Measurements from ENCODE around the gene PITPNC1.
"Not testable (repeated sequence)": the region's sequence is repeated elsewhere in the genome, so short reads cannot be mapped to it uniquely, and the experiment has no call there.

Gene PITPNC1

GRCh38 chr17:67557921-67558320 is 180.8 kb downstream of the PITPNC1 start:
- DNase-seq = no peak

DNA sequence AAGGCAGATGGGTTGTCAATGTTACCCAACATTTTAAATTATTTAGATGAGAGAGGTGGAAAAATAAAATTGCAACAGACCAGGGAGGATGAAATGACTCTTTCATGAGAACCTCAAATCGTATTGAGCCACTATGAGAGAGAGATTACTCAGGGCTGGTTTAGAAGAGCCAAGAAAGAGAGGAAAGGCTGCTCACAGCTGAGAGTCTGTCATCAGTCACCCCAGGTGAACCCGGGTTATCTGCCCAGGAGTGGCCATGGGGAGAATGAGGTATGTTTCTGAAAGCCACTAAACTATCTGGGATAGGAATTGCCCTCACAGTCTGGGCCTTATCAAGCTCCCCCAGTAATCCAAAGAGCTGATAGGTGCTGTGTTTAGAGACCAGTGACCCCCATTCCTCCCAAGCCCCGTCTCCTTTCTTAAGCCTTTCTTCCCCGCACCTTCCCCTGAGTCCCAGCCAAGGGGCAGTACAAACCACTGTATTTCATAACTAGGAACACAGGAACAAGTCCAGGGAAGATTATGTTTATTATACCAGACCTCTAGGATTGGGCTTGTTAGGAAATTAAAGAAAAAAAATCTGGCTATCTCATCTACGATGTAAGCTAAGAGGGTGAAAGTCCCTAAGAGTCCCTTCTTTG is 181.8 kb downstream of the PITPNC1 start:
- no peak for DNase-seq

GRCh38 chr17:67559381-67559966 is 182.4 kb downstream of the PITPNC1 start:
- no peak for DNase-seq

DNA sequence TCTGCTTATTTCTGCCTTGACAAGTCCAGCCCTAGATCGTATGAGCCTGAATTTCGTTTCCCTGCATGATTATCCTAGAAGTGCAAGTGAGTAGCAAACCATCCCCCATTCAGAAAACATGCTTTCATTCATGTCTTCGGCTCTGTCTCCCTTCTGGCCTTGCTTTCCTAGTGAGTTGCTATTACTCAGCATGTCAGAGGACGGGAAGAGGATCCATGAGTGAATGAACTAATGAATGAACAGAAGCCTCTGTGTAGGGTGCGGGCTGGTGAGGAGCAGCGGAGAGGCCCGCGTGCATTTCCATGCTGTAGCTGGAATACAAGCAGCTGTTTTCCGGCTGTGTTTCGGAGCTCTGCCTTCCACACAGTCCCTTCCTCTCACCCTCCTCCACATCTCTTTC is 184.9 kb downstream of the PITPNC1 start:
- no peak for DNase-seq

- no peak for DNase-seq
These were observed 186.7 kb downstream of the PITPNC1 start for GRCh38 chr17:67563692-67564228.

- no peak for DNase-seq
These were observed 188.0 kb downstream of the PITPNC1 start for GRCh38 chr17:67565068-67565467.

DNA sequence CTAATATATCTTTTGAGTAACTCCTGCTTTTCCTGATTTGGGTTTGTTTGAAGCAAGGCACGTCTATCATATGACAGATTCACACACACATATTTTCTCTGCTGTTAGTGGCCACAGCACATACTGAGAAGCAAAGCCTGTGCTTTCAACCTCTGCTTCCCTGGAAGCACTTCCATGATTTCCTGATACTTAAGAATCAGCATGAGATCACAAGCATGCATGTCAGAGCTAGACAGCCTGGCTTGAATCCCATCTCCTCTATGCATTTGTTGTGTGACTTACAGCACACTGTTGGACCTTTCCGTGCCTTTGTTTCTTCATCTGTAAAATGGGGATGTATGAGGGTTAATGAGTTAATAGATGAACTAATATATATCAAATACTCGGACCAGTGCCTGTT is 189.6 kb downstream of the PITPNC1 start:
- no peak for DNase-seq

DNA sequence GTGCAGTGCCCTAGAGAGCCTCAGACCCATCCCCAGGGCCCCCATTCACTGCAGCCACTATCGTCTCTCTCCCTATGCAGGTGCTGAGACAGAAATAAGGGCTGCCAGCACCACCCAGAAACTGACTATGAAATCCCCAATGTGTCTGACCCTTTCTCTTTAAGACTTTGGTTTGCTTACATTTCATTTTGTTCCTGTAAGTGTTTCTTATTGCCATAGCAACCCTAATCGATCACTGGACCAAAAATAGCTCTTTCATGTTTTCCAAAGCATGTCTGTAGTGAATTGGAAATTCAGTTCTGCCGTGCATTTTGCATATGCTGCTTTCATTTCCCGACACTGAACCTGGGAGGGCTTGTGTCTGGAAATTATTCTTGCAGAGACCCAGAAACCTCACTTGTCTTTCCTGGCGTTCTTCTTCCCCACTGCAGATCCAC is 192.0 kb downstream of the PITPNC1 start:
- no peak for DNase-seq

DNA sequence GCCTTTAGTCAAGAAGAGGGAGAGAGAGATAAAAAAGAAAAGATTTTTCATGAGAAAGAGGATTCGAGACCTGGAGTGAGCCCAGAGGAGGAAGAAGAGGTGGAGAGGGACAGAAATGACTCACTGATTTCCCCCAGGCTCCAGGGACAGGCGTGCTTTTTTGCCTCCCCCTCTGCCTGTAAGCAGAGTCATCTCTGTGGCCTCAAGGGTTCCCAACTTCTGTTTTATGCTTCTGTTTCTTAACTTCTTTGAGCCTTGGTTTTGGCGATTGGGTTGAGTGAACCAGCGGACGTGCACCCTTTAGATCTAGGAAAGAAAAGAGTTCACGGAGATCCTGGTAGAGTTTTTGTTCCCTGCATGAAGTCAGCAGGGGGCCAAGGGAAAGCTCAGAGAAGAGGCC is 192.8 kb downstream of the PITPNC1 start:
- no peak for DNase-seq

DNA sequence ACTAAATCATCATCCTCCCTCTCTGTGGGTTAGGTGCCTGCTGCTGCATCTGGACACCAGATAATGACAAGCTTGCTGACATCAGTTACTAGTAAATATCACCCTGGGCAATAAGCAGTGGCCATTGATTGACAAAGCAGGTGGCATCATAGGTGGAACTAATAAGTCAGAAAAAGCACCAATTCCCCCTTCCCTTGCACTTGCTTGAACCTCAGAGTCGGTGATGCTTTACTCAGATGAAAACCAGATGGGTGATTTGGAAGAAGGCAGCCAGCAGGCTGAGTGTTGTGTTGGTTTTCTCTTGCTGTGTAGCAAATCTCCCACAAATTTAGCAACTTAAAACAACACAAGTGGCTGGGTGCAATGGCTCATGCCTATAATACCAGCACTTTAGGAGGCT is 193.7 kb downstream of the PITPNC1 start:
- no peak for DNase-seq

DNA sequence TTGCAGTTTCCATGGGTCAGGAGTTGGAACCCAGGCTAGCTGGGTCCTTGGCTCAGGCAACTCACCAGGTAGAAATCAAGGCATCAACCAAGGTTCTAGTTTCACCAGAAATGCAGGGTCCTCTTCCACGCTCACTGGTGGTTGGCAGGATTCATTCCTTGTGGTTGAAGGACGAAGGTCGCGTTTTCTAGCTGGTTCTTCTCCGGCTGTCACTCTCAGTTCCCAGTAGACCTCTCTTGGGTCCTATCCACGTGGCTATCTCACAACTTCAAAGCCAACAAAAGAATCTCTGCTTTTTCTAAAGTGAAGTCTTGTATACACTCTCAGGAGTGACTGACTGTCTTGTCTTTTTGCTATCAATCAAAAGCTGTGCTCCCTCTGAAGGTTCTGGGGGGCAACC is 194.4 kb downstream of the PITPNC1 start:
- DNase-seq = no peak

GRCh38 chr17:67573987-67574657 is 197.0 kb downstream of the PITPNC1 start:
- DNase-seq = no peak

DNA sequence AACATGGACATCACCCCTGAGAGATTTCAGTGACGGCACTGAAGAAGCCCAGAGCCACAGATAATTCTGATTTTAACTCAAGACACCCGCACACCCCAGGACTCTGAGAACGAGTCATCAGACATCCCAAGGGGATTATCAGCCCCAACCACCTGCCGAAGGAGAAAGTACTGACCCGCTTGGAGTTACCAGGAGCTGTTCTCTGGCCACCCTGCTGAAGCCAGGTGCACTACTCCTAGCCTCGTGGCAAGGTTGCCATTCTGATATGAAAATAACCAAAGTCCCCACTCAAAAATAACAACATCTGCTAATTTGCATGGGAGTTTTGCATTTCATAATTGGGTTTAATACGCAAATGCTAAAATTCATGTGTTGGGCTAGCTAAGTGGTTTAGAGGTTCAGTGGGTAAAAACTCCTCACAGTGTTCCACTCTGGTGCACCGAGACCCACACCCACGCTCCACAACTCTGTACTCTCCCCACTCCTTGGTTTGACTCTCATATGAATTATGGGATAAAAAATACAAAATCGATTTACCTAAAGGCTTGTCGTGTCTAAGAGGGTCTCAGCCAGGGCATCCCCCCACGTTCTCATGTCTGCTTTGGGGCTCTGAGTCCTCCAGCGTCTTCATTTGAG is 197.7 kb downstream of the PITPNC1 start:
- DNase-seq = no peak

DNA sequence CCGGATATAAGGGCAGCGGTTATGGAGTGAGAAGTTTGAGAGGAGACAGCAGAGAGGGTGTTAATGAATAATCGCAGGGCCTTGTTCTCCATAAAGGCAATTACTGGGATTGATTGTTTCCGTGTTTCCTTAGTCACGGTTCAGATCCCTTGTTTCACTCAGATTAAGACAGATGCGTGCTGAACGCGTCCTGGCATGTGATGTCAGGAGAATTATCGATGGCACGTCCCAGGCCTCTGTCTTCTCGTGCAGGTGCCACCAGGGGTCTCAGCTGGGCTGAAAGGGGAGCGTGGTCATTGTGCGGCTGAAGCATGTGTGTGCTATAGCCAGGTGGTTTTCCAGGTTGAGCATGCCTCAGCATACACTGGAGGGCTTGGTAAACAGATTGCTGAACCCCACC is 198.2 kb downstream of the PITPNC1 start:
- no peak for DNase-seq

GRCh38 chr17:67576471-67577115 is 199.5 kb downstream of the PITPNC1 start:
- no peak for DNase-seq

GRCh38 chr17:67577429-67578141 is 200.5 kb downstream of the PITPNC1 start:
- DNase-seq = no peak

DNA sequence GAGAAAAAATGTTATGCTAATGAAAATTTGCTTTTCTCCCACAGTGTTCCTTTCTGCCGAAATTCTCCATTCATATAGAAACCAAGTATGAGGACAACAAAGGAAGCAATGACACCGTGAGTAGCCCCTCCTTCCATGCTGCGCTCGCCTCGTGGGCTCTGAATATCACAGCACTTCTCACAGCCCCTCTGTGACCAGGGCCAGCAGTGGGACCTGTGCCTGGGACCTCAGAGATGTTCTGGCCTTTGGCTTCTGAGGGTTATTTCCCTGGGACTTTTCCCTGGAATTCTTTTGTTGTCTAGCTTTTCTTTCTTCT is 201.0 kb downstream of the PITPNC1 start:
- DNase-seq = no peak

DNA sequence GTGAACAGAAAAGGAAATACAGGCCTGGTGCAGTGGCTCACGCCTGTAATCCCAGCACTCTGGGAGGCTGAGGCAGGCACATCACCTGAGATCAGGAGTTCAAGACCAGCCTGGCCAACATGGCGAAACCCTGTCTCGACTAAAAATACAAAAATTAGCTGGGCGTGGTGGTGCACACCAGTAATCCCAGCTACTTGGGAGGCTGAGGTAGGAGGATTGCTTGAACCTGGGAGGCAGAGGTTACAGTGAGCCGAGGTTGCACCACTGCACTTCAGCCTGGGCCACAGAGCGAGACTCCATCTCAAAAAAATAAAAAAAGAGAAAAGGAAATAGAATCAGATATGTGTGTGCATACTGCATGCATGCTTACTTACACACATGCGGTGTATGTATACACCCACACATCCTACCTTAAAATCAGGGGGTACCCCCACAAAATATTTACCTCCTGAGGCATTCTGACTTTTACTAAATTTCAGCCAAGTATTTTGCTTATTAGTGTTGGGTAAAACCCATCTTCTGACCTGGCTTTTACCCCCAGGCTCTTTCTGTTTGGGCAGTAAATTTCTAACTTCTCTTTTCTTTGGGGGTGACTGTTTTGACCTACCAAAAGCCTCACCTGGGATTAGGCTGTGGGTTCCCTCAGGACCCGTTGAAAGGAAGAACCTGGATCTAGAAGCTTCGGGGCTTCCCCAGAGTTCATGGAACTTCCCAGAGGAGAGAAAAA is 201.8 kb downstream of the PITPNC1 start:
- not testable (repeated sequence) for DNase-seq

DNA sequence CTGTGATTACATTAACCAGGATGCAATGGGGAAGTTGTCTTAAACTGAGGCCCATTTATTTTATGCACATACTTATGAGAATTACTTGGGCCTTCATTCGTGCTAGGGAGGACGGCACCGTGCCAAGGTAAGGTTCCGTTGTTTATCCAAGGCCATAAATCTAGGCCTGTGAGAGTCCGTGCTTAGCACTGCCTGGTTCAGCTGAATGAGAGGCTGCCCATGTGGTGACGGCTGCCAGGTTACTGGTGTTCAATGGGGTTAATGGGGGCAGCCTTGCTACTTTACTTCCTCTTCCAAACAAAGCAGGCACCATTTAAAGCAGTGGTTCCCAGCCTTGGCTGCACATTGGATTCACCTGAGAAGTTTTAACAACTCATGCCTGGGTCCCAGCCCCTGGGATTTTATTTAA is 205.6 kb downstream of the PITPNC1 start:
- DNase-seq = peak; percentile 94

DNA sequence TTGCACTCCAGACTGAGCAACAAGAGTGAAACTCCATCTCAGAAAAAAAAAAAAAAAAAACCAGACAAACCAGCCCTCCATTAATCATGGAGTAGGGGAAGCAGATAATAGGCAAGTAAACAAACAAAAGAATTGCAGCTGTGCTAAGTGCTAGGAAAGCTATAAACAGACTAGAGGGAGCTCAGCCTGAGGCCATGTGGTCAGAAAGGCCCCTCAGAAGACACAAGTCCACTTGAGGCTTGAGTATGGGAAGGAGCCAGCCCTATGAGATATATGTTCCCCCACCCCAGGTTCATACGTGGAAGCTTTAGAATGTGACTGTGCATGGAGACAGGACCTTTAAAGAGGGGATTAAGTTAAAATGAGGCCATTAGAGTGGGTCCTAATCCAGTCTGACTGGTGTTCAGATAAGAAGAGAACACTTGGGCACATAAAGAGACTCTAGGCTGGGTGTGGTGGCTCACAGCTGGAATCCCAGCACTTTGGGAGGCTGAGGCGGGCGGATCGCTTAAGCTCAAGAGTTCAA is 208.1 kb downstream of the PITPNC1 start:
- DNase-seq = no peak

DNA sequence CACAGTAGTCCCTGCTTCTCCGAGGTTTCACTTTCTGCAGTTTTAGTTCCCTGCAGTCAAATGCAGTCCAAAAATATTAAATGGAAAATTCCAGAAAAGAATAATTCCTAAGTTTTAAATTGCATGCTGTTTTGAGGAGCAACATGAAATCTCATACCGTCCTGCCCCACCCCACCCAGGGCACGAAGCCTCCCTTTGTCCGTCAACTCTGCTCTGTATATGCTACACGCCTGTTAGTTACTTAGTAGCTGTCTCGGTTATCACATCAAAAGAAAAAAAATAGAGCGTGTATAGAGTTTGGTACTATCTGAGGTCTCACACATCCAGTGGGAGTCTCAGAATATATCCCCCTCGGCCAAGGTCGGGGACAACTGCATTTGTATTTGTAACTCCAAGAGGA is 211.2 kb downstream of the PITPNC1 start:
- DNase-seq = no peak

Measured in NCI-H1092 (cell line).